HEK293 (cell line): Measurements from ENCODE around the gene PPARA.

ENCODE experiments used
- CTCF ChIA-PET: fragments of 350-600 bp; formaldehyde crosslinking; extraction: SDS; loops from one replicate; lab custom pipeline; 2021; ENCODE audit warnings: antibody characterized with exemption; lab: Yijun Ruan, JAX
- POLR2A ChIA-PET: fragments of 300-600 bp; formaldehyde crosslinking; extraction: SDS; loops from one replicate; lab custom pipeline; 2020; ENCODE audit warnings: antibody characterized with exemption, inconsistent platforms; lab: Yijun Ruan, JAX
- H3K27ac ChIP-seq: fragments of 200-500 bp; sonication (Bioruptor generic); 2 replicates; pipeline ENCODE4 v1.5.1; 2014; ENCODE audit warnings: low read depth, low read length, control low read depth, inconsistent platforms; ENCODE audit errors: extremely low read depth
- H3K36me3 ChIP-seq, 2 experiments: fragments of 200-500 bp in 1 of 2; sonication (Bioruptor generic) in 1 of 2; 1 replicate in 1 of 2; 2 replicates in 1 of 2; pipeline ENCODE4 v1.5.1; 2014 to 2017; ENCODE audit warnings: inconsistent platforms in 2 of 2, low read length in 2 of 2; ENCODE audit not compliant: control insufficient read depth in 2 of 2, insufficient read depth in 1 of 2
- H3K4me1 ChIP-seq: fragments of 200-500 bp; sonication (Bioruptor generic); 2 replicates; pipeline ENCODE4 v1.5.1; 2014; ENCODE audit warnings: mild to moderate bottlenecking, low read length, inconsistent platforms; ENCODE audit not compliant: control insufficient read depth, insufficient read depth
- H3K4me3 ChIP-seq: 2 replicates; pipeline ENCODE4 v1.5.1; 2011; ENCODE audit warnings: low read depth, mild to moderate bottlenecking, control low read depth, low read length, moderate library complexity
- H3K9me3 ChIP-seq: fragments of 200-500 bp; sonication (Bioruptor generic); 2 replicates; pipeline ENCODE4 v1.5.1; 2014; ENCODE audit warnings: low read depth, low read length, inconsistent platforms; ENCODE audit not compliant: control insufficient read depth, insufficient read depth
- IKZF3 ChIP-seq: fragments of 450-650 bp; IDR thresholded peaks from 2 replicates; pipeline ENCODE4 v1.5.0; 2018; ENCODE audit warnings: missing biosample characterization, mild to moderate bottlenecking, missing genetic modification characterization, moderate library complexity
- KLF7 ChIP-seq: fragments of 450-650 bp; formaldehyde crosslinking; IDR thresholded peaks from 2 replicates; pipeline ENCODE4 v1.5.1; 2016; ENCODE audit warnings: missing biosample characterization, missing genetic modification characterization, borderline replicate concordance
- SP3 ChIP-seq: fragments of 450-650 bp; formaldehyde crosslinking; IDR thresholded peaks from 2 replicates; pipeline ENCODE4 v1.5.1; 2016; ENCODE audit warnings: missing biosample characterization, missing genetic modification characterization
- ZNF23 ChIP-seq: fragments of 450-650 bp; formaldehyde crosslinking; IDR thresholded peaks from 2 replicates; pipeline ENCODE4 v1.5.1; 2016; ENCODE audit warnings: missing biosample characterization, missing genetic modification characterization, borderline replicate concordance
- ZNF266 ChIP-seq: fragments of 450-650 bp; formaldehyde crosslinking; IDR thresholded peaks from 2 replicates; pipeline ENCODE4 v1.5.1; 2016; ENCODE audit warnings: missing biosample characterization, missing genetic modification characterization, low read depth
- ZNF311 ChIP-seq: fragments of 450-650 bp; formaldehyde crosslinking; IDR thresholded peaks from 2 replicates; pipeline ENCODE4 v1.5.1; 2017; ENCODE audit warnings: missing biosample characterization, missing genetic modification characterization, borderline replicate concordance
- ZNF423 ChIP-seq: fragments of 450-650 bp; formaldehyde crosslinking; IDR thresholded peaks from 2 replicates; pipeline ENCODE4 v1.5.1; 2016; ENCODE audit warnings: missing biosample characterization, missing genetic modification characterization
- ZNF48 ChIP-seq: fragments of 450-650 bp; formaldehyde crosslinking; IDR thresholded peaks from 2 replicates; pipeline ENCODE4 v1.5.1; 2016; ENCODE audit warnings: missing biosample characterization, missing genetic modification characterization
- ZNF513 ChIP-seq: fragments of 450-650 bp; IDR thresholded peaks from 2 replicates; pipeline ENCODE4 v1.5.1; 2018; ENCODE audit warnings: missing biosample characterization, missing genetic modification characterization
- ZNF521 ChIP-seq: fragments of 450-650 bp; formaldehyde crosslinking; IDR thresholded peaks from 2 replicates; pipeline ENCODE4 v1.5.1; 2017; ENCODE audit warnings: missing biosample characterization, mild to moderate bottlenecking, missing genetic modification characterization
- ZNF549 ChIP-seq: fragments of 450-650 bp; IDR thresholded peaks from 2 replicates; pipeline ENCODE4 v1.5.1; 2018; ENCODE audit warnings: missing biosample characterization, missing genetic modification characterization, mild to moderate bottlenecking, inconsistent platforms, moderate library complexity
- ZNF768 ChIP-seq: fragments of 450-650 bp; formaldehyde crosslinking; IDR thresholded peaks from 2 replicates; pipeline ENCODE4 v1.5.1; 2018; ENCODE audit warnings: missing biosample characterization, mild to moderate bottlenecking, missing genetic modification characterization
- TF ChIP-seq, protein P1 (sequence below): fragments of 450-650 bp; formaldehyde crosslinking; IDR thresholded peaks from 2 replicates; pipeline ENCODE4 v1.5.1; 2016; ENCODE audit warnings: missing biosample characterization, missing genetic modification characterization
- TF ChIP-seq, protein P2 (sequence below): fragments of 450-650 bp; formaldehyde crosslinking; IDR thresholded peaks from 2 replicates; pipeline ENCODE4 v1.5.1; 2016; ENCODE audit warnings: missing biosample characterization, missing genetic modification characterization, borderline replicate concordance
- TF ChIP-seq, protein P3 (sequence below): fragments of 450-650 bp; formaldehyde crosslinking; conservative IDR thresholded peaks from 2 replicates; pipeline ENCODE4 v1.5.1; 2016; ENCODE audit warnings: low read depth, missing biosample characterization, missing genetic modification characterization

PPARA gene

DNA sequence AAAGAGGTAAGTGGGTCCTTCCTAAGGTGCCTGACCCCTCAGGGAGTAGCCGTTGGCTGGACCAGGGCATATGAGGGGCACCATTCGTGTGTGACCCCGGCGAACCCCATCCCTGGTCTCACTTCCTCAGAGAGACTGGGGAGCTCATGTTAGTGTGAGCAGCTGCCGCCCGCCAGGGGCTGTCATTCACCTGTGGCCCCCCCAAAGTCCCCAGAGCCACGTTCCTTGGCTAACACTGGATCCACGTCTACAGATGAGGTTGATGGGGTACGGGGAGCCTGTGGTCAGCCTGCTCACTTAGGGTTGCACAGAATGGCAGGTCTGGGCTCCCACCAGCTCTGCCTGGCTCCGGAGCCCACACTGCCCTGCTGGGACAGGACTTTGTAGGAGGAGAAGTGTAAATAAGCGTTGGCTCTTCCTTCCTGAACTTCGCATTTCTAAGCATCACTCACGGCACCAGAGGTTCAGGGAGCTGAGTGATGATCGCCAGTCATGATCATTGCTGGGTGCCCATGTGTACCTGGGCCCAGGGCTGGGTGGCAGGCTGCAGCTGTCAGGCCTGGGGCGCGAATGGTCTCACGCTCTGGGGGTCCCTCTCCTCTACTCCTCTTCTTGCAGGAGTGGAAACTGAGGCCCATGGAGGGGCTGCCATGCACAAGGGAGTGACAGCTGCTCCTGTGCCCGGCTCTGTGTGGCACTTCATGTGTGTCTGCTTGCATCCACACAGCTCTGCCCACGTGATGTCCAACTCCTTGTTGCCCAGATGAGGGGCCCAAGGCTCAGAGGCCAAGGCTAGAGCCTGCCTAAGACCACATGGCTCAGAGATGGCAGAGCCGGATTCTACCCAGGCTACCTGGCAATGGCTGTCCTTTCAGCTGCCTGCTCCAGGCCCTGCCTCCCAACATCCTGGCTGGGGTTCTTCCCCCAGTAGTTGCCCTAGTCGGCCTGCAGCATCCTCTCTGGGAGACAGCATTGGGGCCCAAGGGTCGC, 128.6 kb downstream of the PPARA start:
- no peaks in the 10 kb centered on the region for H3K4me1 ChIP-seq
- CTCF ChIA-PET = interaction anchor here (0.5 to 0.6 kb wide), 3 partner anchors 42 to 156 kb away, joined by 3 read pairs; no protein-coding TSS in a partner anchor
- H3K27ac ChIP-seq = no peak overlapping the region
- H3K4me3 ChIP-seq = no peak overlapping the region
- peaks cover 20 to 95% of the 10 kb centered on the region in 2 experiments for H3K36me3 ChIP-seq
- POLR2A ChIA-PET = interaction anchor here (0.9 kb wide), 1 partner anchor 11 kb away, joined by 5 read pairs; the partner anchor contains the start of gene TTC38
- TF ChIP-seq ZNF266 (tag by site-specific recombination) (no peak), ZNF768 (tag by site-specific recombination) (no peak), ZNF48 (tag by site-specific recombination) (no peak), SP3 (tag by site-specific recombination) (no peak), ZNF423 (tag by site-specific recombination) (no peak), ZNF521 (tag by site-specific recombination) (no peak), IKZF3 (tag by site-specific recombination) (no peak), ZNF549 (tag by site-specific recombination) (no peak), ZNF513 (tag by site-specific recombination) (no peak), ZNF311 (tag by site-specific recombination) (no peak)
- TF ChIP-seq, protein P1, sequence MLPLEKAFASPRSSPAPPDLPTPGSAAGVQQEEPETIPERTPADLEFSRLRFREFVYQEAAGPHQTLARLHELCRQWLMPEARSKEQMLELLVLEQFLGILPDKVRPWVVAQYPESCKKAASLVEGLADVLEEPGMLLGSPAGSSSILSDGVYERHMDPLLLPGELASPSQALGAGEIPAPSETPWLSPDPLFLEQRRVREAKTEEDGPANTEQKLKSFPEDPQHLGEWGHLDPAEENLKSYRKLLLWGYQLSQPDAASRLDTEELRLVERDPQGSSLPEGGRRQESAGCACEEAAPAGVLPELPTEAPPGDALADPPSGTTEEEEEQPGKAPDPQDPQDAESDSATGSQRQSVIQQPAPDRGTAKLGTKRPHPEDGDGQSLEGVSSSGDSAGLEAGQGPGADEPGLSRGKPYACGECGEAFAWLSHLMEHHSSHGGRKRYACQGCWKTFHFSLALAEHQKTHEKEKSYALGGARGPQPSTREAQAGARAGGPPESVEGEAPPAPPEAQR = no peak
- TF ChIP-seq, protein P2, sequence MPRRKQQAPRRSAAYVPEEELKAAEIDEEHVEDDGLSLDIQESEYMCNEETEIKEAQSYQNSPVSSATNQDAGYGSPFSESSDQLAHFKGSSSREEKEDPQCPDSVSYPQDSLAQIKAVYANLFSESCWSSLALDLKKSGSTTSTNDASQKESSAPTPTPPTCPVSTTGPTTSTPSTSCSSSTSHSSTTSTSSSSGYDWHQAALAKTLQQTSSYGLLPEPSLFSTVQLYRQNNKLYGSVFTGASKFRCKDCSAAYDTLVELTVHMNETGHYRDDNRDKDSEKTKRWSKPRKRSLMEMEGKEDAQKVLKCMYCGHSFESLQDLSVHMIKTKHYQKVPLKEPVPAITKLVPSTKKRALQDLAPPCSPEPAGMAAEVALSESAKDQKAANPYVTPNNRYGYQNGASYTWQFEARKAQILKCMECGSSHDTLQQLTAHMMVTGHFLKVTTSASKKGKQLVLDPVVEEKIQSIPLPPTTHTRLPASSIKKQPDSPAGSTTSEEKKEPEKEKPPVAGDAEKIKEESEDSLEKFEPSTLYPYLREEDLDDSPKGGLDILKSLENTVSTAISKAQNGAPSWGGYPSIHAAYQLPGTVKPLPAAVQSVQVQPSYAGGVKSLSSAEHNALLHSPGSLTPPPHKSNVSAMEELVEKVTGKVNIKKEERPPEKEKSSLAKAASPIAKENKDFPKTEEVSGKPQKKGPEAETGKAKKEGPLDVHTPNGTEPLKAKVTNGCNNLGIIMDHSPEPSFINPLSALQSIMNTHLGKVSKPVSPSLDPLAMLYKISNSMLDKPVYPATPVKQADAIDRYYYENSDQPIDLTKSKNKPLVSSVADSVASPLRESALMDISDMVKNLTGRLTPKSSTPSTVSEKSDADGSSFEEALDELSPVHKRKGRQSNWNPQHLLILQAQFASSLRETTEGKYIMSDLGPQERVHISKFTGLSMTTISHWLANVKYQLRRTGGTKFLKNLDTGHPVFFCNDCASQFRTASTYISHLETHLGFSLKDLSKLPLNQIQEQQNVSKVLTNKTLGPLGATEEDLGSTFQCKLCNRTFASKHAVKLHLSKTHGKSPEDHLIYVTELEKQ (tag by site-specific recombination) = no peak
- no peaks in the 10 kb centered on the region for H3K9me3 ChIP-seq

DNA sequence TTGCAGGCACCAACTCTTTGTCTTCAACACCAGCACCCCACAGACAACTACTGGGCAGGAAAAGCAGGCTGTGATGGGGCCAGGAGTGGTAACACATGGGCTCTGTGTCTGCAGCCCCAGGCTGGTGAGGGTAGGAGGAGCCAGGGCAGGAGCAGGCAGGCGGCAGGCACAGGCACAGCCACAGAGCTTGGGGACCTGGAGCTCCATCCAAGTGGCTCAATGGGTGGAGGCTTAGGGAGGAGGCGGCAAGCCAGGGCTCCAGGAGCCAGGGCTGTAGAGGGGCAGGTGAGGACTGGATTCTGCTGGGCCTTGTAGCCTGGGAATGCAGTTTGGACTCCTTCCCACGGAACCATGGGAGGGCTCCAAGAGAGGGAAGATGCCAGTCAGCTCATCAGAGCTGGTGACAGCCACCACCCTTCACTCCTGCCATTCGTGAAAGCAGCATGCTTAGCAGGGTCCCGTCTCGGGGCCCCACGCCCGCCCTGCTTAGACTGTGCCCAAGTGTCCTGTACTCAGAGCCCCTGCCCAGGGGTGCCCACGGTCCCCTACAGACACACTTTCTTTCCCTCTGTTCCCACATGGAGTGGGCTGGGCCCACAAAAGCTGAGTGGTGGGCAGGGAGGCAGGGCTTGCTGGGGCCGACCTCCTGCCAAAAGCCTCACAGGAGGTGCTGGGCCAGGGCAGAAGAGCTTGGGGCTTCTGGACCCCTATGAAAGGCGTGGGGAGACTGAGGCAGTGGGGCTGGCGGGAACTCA, 129.9 kb downstream of the PPARA start:
- Histone ChIP-seq H3K36me3 (peaks cover 20 to 95% of the 10 kb centered on the region in 2 experiments), H3K27ac (no peak overlapping the region), H3K9me3 (no peaks in the 10 kb centered on the region), H3K4me3 (no peak overlapping the region), H3K4me1 (no peaks in the 10 kb centered on the region)
- POLR2A ChIA-PET = interaction anchor here (0.7 to 1.5 kb wide), 5 partner anchors 9 to 15 kb away, joined by 3 to 5 read pairs (median 3); no protein-coding TSS in a partner anchor
- CTCF ChIA-PET = interaction anchor here (0.6 to 1.7 kb wide), 3 partner anchors 158 to 286 kb away, joined by 4 to 7 read pairs (median 4); no protein-coding TSS in a partner anchor
- TF ChIP-seq, protein P2 (tag by site-specific recombination) = no peak
- no peak for TF ChIP-seq KLF7 (tag by site-specific recombination)
- TF ChIP-seq, protein P3, sequence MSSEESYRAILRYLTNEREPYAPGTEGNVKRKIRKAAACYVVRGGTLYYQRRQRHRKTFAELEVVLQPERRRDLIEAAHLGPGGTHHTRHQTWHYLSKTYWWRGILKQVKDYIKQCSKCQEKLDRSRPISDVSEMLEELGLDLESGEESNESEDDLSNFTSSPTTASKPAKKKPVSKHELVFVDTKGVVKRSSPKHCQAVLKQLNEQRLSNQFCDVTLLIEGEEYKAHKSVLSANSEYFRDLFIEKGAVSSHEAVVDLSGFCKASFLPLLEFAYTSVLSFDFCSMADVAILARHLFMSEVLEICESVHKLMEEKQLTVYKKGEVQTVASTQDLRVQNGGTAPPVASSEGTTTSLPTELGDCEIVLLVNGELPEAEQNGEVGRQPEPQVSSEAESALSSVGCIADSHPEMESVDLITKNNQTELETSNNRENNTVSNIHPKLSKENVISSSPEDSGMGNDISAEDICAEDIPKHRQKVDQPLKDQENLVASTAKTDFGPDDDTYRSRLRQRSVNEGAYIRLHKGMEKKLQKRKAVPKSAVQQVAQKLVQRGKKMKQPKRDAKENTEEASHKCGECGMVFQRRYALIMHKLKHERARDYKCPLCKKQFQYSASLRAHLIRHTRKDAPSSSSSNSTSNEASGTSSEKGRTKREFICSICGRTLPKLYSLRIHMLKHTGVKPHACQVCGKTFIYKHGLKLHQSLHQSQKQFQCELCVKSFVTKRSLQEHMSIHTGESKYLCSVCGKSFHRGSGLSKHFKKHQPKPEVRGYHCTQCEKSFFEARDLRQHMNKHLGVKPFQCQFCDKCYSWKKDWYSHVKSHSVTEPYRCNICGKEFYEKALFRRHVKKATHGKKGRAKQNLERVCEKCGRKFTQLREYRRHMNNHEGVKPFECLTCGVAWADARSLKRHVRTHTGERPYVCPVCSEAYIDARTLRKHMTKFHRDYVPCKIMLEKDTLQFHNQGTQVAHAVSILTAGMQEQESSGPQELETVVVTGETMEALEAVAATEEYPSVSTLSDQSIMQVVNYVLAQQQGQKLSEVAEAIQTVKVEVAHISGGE (tag by site-specific recombination) = no peak
- no peak for TF ChIP-seq ZNF549 (tag by site-specific recombination)
- TF ChIP-seq ZNF23 (tag by site-specific recombination) = no peak
